Muscle layer of colon (tissue), 2 donors: ENCODE results near the gene HUNK.

Experiments used
- H3K27ac ChIP-seq: one replicate; pipeline ENCODE4 v1.7.0; 2013; ENCODE audit warnings: low read depth, mild to moderate bottlenecking, low read length, moderate library complexity
- H3K27me3 ChIP-seq, 2 donors: one replicate each; pipeline ENCODE4 v1.7.0; 2013; ENCODE audit warnings: low read length in 2 of 2, mild to moderate bottlenecking in 2 of 2; ENCODE audit not compliant: insufficient read depth in 2 of 2, control insufficient read depth in 1 of 2
- H3K36me3 ChIP-seq: one replicate; pipeline ENCODE4 v1.7.0; 2013; ENCODE audit warnings: mild to moderate bottlenecking, low read length; ENCODE audit not compliant: insufficient read depth
- H3K4me1 ChIP-seq: one replicate; pipeline ENCODE4 v1.7.0; 2013; ENCODE audit warnings: mild to moderate bottlenecking, low read length; ENCODE audit not compliant: insufficient read depth
- H3K4me3 ChIP-seq, 2 donors: one replicate each; pipeline ENCODE4 v1.7.0; 2013; ENCODE audit warnings: low read length in 2 of 2, low read depth in 1 of 2, mild to moderate bottlenecking in 1 of 2, moderate library complexity in 1 of 2
- H3K9ac ChIP-seq: one replicate; pipeline ENCODE4 v1.7.0; 2013; ENCODE audit warnings: low read length
- H3K9me3 ChIP-seq: one replicate; pipeline ENCODE4 v1.7.0; 2013; ENCODE audit warnings: mild to moderate bottlenecking, low read length
- donor health status: abdominal sarcoma.
- donor health status: Adenocarcinoma of cecum.

Gene HUNK

DNA sequence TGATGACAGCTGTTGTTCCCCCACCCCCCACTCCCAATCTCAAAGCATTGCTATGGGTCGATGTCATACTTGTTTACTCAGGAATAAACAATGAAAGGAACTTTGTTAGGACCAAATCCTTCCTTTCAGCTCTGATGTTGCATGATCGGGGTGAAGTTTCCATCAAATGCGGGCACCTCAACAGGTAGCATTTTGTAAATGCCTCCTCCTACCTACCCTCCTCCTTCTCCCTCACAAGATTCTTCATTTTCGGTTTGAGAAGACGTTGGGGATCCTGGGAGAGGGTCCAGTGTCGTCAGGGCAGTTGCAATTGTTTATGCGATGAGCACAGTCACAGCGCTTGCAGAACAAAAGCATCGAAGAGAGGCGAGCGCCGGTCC lies 758 bp upstream of the HUNK start:
- Histone ChIP-seq H3K36me3 (no peaks in the 10 kb centered on the region), H3K4me1 (no peaks in the 10 kb centered on the region), H3K27ac (no peak overlapping the region), H3K9ac (no peak overlapping the region), H3K27me3 (peaks cover 6 to 29% of the 10 kb centered on the region in 2 donors), H3K4me3 (peak overlapping the region; percentile 56 to 74), H3K9me3 (no peaks in the 10 kb centered on the region)

DNA sequence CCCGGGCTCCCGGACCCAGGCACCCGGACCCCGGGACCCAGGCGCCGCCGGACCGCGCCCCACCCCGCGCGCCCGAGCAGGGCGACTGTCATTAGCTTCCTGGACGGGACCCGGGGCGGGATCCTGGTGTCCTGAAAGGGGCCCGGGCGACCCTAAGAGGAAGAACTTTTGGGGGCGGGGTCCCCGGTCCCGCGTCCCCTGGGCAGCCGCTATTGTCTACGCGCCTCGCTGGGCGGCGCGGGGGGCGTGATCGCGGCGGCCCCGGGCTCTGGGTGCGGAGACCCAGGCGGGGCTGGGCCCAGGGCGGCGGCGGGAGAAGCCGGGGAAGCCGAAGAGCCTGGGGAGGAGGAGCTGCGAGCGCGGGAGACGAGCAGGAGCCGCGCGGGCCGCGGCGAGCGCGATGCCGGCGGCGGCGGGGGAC lies 465 bp downstream of the HUNK start:
- H3K9me3 ChIP-seq, result no peaks in the 10 kb centered on the region
- H3K4me3 ChIP-seq, result peak overlapping the region; percentile 50 to 56
- H3K27me3 ChIP-seq, result peaks cover 6 to 29% of the 10 kb centered on the region in 2 donors
- H3K9ac ChIP-seq, result no peak overlapping the region
- no peaks in the 10 kb centered on the region for H3K4me1 ChIP-seq
- H3K27ac ChIP-seq, result no peak overlapping the region
- H3K36me3 ChIP-seq, result no peaks in the 10 kb centered on the region

DNA sequence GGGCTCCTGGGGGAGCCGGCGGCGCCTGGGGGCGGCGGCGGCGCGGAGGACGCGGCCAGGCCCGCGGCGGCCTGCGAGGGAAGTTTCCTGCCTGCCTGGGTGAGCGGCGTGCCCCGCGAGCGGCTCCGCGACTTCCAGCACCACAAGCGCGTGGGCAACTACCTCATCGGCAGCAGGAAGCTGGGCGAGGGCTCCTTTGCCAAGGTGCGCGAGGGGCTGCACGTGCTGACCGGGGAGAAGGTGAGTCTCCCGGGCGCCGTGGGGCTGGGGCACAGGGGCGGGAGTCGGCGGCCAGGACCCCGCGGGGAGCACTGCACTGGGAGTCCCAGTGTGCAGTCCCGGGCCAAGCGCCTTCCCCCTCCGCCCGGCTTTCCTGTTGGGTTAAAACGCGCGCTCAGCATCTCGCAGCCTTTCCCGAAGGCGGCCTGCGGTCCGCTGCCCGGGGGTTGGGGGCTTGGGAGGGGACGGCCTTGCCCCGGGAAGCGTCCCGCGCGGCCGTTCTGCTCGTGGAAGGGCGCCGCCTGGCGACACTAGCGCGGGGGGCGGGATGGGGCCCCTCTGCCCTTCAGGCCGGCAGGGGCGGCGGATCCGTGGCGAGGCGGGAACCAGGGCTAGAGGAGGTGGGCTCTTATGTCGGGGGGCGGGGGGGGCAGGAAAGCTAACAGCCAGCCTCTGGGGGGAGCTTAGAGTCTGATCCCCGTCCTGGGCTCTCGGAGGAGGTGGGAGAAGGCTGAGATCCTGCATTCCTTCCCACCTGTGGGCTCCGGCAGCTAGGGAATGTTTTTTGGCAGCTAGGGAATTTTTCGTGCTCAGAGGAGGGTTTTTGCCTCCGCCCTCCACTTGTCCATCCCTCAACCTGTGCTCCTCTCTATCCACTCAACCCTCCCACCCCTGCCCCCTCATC lies 1.1 kb downstream of the HUNK start:
- Histone ChIP-seq H3K9me3 (no peaks in the 10 kb centered on the region), H3K36me3 (no peaks in the 10 kb centered on the region), H3K9ac (no peak overlapping the region), H3K27me3 (peaks cover 6 to 29% of the 10 kb centered on the region in 2 donors), H3K4me1 (no peaks in the 10 kb centered on the region), H3K4me3 (peak overlapping the region in 1 of 2 donors; percentile 18), H3K27ac (no peak overlapping the region)

DNA sequence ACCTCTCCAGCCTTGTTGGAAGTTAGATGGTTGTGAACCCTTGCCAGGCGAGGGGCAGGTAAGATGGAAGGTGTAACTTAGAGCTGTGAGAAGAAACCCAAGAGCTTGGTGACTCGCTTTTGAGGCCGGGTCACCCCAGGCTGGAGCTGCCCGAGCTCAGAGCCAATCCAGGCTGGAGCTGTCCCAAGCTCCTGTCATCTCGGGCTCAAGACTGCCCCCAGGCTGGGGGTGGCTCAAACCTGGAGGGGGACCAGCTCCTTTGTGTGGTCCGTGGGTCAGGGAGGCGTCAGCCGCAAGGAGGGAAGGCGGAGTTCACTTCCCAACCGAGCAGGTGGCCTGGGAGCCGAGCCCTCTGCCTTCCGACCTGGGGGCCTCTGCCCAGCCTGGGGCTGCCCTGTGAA lies 2.0 kb downstream of the HUNK start:
- H3K4me3 ChIP-seq, result peak overlapping the region in 1 of 2 donors; percentile 18
- H3K9ac ChIP-seq, result no peak overlapping the region

DNA sequence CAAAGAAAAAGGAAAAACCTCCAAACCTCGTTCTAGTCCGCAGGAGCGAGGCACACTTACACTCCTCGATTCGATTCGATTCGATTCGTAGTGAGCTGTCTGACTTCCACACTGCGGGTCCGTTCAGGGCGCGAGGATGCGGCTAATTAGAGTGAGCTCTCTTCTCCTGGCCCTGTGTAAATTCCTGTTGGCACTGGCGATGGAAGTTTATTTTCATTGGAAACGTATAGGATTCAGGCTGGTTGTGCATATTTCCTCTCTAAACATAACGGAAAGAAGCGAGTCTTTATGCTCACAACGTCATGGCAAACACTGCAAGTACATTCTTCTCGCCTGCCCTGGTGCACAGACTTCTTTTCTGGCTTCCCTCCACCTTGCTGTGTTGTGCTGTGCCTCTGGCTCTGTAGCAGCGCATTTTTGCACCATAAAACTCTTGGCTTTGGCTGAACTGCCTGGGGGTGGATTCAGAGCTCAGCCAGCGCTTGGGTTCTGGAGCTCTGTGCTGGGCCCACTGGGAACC lies 2.7 kb downstream of the HUNK start:
- Histone ChIP-seq H3K27ac (no peak overlapping the region), H3K36me3 (no peaks in the 10 kb centered on the region), H3K27me3 (peaks cover 6 to 29% of the 10 kb centered on the region in 2 donors), H3K4me1 (no peaks in the 10 kb centered on the region), H3K9ac (no peak overlapping the region), H3K9me3 (no peaks in the 10 kb centered on the region), H3K4me3 (no peak overlapping the region)

More for the DNA sequence above, 2.0 kb downstream of the HUNK start:
- Histone ChIP-seq H3K4me1 (no peaks in the 10 kb centered on the region), H3K27me3 (peaks cover 6 to 29% of the 10 kb centered on the region in 2 donors), H3K27ac (no peak overlapping the region), H3K36me3 (no peaks in the 10 kb centered on the region), H3K9me3 (no peaks in the 10 kb centered on the region)

DNA sequence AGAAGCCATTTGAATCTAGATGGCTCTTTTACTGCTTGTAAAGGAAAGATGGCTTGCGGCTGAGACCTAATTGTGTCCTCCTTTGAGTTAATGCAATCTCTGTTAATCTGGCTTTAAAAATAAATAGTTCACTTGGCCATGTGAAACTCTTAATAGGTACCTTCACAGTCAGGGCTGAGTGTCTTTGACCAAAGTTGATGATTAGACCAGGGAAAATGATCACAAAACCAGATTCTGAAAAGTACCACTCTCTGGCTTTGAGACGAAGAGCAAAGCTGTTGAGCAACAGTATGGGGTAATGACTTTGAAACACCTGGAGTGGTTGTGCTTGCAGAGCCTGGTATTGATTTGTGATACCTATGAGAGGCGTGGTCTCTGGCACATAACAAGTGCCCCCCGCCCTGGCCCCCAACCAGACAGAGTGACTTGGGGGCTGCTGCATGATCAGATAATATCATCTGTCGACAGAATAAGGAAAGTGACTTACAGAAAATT lies 4.7 kb downstream of the HUNK start:
- H3K9ac ChIP-seq, result no peak overlapping the region
- H3K36me3 ChIP-seq, result no peaks in the 10 kb centered on the region
- H3K27me3 ChIP-seq, result peaks cover 0 to 28% of the 10 kb centered on the region in 2 donors
- no peaks in the 10 kb centered on the region for H3K4me1 ChIP-seq
- no peak overlapping the region for H3K27ac ChIP-seq
- no peak overlapping the region for H3K4me3 ChIP-seq
- no peaks in the 10 kb centered on the region for H3K9me3 ChIP-seq

DNA sequence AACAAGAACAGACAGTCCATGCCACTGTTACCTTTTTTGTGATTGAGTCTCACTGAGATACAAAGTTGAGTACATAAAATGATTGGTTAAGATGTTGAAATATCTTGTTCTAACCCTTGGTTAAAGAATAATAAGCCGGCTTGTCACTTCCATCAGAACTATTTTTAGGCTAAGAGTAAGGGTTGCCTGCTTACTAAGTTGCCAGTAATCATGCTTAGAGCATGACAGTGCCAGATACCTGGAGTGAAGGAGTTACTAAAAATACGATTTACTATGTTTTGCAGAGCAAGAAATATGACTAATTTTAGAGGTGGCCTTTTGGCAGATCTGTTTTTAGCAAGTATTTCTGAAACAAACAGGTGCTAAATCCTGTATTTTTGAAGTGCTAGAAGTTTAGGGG lies 6.0 kb downstream of the HUNK start:
- H3K27me3 ChIP-seq, result peaks cover 0 to 23% of the 10 kb centered on the region in 2 donors
- H3K4me1 ChIP-seq, result no peaks in the 10 kb centered on the region
- no peak overlapping the region for H3K27ac ChIP-seq
- H3K9ac ChIP-seq, result no peak overlapping the region
- H3K9me3 ChIP-seq, result no peaks in the 10 kb centered on the region
- H3K4me3 ChIP-seq, result no peak overlapping the region
- no peaks in the 10 kb centered on the region for H3K36me3 ChIP-seq

DNA sequence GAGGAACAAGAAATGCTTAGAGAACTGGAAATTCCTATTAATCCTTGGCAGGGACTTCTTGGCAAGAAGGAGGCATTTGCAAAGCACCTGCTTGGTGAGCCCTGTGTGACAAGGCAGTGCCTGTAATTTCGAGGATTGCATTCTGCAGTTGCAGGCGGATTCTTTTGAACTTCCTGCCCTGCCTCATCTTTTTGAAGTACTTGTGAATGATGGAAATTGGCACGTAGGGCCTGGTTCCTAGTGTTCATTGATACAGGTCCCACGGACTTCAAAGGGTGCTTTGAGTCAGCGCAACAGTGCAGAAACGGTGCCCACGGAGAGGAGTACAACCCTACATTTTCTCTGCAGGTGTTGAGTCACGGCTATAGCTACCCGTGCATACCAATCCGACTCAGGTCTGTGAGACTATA lies 6.4 kb downstream of the HUNK start:
- Histone ChIP-seq H3K4me3 (no peak overlapping the region), H3K4me1 (no peaks in the 10 kb centered on the region), H3K36me3 (no peaks in the 10 kb centered on the region), H3K27me3 (peaks cover 0 to 19% of the 10 kb centered on the region in 2 donors), H3K9ac (no peak overlapping the region), H3K27ac (no peak overlapping the region), H3K9me3 (no peaks in the 10 kb centered on the region)

DNA sequence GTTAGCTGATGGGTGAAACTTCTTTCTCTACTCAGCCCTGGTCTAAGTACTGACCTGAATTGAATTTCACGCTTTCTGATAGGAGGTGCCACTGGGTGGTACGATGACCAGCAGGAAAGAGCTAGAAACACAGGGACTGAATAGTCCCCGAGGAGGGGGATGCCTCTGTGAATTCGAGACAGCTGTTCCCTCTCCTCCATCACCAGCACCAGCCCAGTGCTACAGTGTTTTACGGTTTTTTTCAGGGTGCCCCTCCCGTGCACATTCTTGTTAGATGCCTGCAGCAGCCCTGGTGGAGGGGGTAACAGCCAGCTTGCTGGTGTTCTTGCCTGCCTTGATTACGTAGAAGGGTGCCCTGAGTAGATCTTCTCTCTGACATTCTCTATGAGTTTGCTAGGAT lies 7.1 kb downstream of the HUNK start:
- no peak overlapping the region for H3K27ac ChIP-seq

DNA sequence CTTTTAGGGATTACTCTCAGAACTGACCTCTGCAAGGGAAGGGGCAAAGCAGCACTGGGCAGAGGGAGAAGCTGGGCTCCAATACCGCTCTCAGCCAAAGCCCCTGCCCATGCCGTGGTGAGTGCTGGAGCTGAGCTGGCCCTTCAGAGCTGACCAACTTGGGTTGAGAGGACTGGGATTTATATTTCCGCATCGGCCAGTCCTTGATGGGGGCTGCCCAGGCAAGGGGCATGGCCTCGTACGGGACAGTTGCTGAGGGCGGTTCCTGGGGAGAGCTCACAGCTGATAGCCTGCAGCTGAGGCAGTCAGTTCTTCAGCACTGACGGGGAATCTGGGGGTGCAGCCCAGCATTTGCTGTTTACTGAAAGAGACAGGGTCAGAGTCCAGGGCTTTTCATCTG lies 8.0 kb downstream of the HUNK start:
- H3K36me3 ChIP-seq, result no peaks in the 10 kb centered on the region
- no peak overlapping the region for H3K9ac ChIP-seq
- no peak overlapping the region for H3K27ac ChIP-seq
- H3K4me3 ChIP-seq, result no peak overlapping the region
- H3K4me1 ChIP-seq, result no peaks in the 10 kb centered on the region
- H3K27me3 ChIP-seq, result peaks cover 0 to 4% of the 10 kb centered on the region in 2 donors
- H3K9me3 ChIP-seq, result no peaks in the 10 kb centered on the region

More for the DNA sequence above, 7.1 kb downstream of the HUNK start:
- no peaks in the 10 kb centered on the region for H3K36me3 ChIP-seq
- H3K27me3 ChIP-seq, result peaks cover 0 to 12% of the 10 kb centered on the region in 2 donors
- H3K4me1 ChIP-seq, result no peaks in the 10 kb centered on the region
- H3K4me3 ChIP-seq, result no peak overlapping the region
- no peaks in the 10 kb centered on the region for H3K9me3 ChIP-seq
- H3K9ac ChIP-seq, result no peak overlapping the region

DNA sequence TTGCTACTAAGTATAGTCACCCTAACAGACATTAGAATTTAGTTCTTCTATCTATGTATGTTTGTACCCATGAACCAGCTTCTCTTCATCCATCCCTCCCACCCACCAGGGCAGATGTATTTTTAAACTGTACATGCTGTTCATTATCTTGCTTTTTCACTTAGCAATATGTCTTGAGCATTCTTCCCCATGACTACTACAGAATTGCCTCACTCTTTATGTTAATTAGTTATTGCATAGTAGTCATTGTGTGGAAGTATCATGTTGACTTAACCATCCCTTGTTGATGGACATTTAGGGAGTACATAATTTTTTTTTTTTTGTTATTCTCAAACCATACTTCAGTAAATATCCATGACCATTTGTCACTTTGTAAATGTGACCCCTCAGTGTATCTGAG lies 9.9 kb downstream of the HUNK start:
- H3K27ac ChIP-seq, result no peak overlapping the region
- no peaks in the 10 kb centered on the region for H3K4me1 ChIP-seq
- H3K9me3 ChIP-seq, result no peaks in the 10 kb centered on the region
- no peak overlapping the region for H3K9ac ChIP-seq
- no peak overlapping the region for H3K4me3 ChIP-seq
- no peaks in the 10 kb centered on the region for H3K27me3 ChIP-seq
- H3K36me3 ChIP-seq, result no peaks in the 10 kb centered on the region
